ENCODE measurements around the gene SYN1.
"Not testable (repeated sequence)": the region's sequence is repeated elsewhere in the genome, so short reads cannot be mapped to it uniquely, and the experiment has no call there.

The SYN1 gene

DNA sequence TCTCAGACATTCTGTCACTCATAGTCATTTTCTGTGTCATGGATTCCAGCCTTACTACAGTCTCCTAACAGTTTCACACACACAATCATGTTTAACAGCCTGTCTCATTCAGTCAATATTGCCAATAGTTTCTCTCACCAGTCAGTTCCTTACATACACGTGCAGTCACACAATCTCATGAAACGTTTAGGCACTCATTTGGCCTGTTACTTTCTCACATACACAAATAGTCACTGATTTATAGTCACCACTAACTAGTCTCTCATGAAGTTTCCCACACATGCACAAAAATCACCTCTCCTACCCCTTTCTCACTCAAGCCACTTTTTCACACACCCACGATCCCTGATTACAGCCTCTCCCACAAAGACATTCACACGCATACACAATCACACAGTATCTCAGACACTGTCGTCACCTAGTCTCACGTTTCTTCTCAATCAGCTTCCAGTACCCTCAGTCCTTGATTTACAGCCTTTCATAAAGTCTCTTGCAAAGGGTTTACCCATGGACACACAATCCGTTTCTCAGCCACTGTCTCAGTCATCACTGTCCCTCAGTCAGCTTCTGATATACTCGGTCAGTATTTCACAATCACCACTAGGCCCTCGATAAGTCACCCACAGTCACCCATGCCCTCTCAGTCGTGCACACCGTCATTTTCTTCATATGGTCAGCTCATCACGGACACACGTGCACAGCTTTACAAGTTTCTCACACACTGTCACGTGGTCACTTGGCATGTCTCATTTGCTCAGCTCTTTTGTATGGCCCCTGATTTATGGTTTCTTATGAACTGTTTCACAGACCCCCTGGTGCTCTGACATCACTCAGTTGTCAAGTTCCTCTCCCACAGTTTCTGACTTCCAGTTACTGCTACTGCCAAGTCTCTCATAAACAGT lies 14.3 kb upstream of the SYN1 start:
- no peak for DNase-seq

- no peak for DNase-seq
These were observed 13.0 kb upstream of the SYN1 start for GRCh38 chrX:47632666-47633065.

- no peak for DNase-seq
These were observed 12.0 kb upstream of the SYN1 start for GRCh38 chrX:47631676-47632075.

- DNase-seq = no peak
These were observed 10.0 kb upstream of the SYN1 start, which contains the start of gene CFP for GRCh38 chrX:47629419-47630200. TSS of gene CFP (minus strand) at chrX:47629930. CDS start at chrX:47629844, 86 bp downstream.

DNA sequence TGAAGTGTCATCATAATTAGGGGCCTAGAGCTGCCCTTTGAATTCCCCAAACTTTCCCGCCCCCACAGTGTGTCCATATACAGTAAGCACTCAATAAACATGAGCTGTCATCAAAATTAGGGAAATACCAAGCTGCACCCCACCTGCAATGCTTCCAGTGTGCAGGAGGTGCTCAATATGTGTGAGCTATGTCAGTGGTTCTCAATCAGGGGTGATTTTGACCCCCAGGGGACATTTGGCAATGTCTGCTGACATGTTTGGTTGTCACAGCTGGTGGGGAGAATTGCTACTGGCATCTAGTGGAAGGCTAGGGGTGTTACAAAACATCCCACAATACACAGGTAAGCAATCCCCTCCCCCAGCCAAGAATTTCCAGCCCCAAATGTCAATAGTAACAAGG lies 9.3 kb upstream of the SYN1 start:
- no peak for DNase-seq

- no peak for DNase-seq
These were observed 5.7 kb upstream of the SYN1 start for GRCh38 chrX:47625365-47625764.

DNA sequence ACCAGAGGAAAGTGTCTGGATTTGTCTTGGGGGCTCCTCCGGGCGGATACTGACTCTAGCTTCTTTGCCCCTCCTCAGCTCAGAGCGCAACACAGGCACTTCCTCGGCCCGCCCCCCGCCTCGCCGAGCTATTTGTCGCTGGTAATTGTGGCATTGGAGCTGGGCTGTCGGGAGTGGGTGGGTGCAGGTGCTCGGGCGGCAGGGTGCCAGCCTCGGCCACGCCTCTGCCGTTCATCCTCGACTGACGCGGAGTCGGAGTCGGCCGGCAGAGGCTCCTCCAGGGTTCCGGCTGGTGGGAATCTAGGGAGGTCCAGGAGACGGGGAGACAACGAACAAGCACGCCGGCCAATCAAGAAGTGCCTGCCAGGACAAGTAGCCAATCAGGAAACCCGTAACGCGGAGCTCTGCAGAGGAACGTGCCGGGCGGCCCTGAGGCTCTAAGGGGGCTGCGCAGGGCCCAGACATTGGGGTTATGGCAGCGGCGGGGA lies 3.9 kb upstream of the SYN1 start:
- peak; percentile 49 for DNase-seq

DNA sequence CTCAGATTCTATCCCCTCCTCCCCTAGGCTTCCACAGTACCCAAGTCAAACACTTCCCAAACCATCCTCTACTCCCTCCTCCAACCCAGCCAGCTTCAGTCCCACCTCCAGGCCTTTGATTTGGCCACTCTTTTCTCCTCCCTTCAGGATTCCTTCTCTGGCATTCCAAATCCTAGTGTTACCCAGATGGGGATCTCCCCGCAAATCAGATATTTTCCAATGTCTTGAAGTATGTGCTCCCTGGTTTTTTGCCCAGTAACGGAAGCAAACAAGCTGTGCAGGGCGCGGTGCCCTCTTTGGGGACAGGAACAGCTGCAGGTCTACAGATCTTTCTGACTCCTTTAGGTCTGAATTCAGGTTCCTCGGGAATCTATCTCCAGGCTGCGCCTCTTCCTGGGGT lies 2.2 kb upstream of the SYN1 start:
- DNase-seq = no peak

GRCh38 chrX:47620303-47620685 lies 637 bp upstream of the SYN1 start:
- no peak for DNase-seq

DNA sequence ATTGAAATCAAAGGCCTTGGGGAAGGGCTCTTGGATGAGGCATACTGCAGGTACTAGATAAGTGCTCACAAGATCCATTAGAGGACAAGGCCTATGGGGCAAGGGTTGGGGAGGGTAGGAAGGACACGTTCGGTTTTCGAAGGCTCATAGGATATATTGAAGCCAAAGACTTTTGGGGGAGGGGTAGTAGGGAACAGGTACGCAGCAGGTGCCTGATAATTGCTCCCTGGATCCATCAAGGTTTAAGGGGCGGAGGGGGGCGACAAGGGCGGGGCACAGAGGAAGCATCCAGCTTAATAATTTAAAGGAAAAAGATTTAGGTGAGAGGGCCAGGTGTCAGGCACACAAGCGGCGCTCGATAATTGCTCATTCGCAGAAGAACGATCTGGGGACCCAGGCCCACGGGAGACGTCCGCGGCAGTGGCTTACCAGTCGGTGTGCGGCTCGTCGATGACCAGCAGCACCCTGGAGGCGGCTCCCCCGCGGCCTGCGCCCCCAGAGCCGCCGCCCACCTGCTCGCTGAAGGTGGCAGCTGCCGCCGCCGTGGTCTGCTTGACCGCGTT lies 653 bp downstream of the SYN1 start:
- DNase-seq = no peak

- no peak for DNase-seq
These were observed 5.0 kb downstream of the SYN1 start for GRCh38 chrX:47614618-47615017.

DNA sequence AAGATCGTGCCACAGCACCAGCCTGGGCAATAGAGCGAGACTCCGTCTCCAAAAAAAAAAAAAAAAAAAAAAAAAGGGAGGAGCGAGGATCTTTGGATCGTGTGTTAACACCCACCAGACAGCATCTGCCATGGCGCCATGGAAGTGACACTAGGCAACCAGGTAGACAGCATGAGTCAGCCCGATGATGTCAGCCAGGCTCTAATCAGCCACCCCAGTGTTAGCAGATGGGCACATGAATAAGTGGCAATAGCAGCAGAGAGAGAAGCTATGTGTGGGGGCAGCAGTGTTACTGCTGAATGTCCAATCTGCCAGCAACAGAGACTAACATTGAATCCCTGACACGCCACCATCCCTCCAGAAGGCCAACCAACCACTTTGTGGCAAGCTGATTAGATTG lies 6.6 kb downstream of the SYN1 start:
- no peak for DNase-seq

GRCh38 chrX:47612418-47612817 lies 7.2 kb downstream of the SYN1 start:
- peak; percentile 11 for DNase-seq

- DNase-seq = no peak
These were observed 7.7 kb downstream of the SYN1 start for GRCh38 chrX:47611926-47612325.

DNA sequence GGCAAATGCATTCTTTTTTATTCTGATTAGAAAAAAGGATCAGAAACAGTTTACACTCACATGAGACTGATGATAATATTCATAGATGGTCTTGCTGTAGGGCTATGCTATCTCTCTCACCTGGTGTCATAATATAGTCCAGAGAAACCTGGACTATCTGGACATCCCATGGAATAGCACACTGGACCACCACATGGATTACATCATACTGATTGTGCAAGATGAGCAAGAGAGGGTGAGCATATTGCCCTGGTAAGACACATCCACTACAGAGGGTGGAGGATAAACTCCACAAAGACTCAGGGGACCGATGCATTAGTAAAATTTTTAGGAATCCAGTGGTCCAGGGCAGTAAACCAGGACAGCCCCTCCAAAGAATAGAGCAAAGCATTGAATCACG lies 8.2 kb downstream of the SYN1 start:
- no peak for DNase-seq

- DNase-seq = no peak
These were observed 9.1 kb downstream of the SYN1 start for GRCh38 chrX:47610511-47610910.

- DNase-seq = no peak
These were observed 11.4 kb downstream of the SYN1 start for GRCh38 chrX:47608130-47608810.

DNA sequence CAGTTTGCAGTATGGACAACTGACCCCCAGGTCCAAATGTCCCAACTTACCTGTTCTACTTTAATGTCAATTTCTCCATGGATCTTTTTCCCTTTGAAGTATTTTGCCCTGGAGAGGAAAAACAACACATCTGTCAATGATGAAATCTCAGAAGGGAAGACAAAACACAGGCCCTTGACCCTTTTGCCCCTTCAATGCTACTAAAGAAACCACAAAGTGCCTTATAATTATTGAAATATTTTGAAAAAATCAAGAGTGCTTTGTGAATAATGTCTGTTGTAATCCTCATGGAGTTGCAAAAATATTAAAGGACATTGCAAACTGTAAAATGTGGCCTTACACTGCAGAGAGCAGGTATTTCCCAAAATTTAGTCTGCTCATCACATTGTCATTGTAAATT lies 12.6 kb downstream of the SYN1 start:
- DNase-seq = no peak

DNA sequence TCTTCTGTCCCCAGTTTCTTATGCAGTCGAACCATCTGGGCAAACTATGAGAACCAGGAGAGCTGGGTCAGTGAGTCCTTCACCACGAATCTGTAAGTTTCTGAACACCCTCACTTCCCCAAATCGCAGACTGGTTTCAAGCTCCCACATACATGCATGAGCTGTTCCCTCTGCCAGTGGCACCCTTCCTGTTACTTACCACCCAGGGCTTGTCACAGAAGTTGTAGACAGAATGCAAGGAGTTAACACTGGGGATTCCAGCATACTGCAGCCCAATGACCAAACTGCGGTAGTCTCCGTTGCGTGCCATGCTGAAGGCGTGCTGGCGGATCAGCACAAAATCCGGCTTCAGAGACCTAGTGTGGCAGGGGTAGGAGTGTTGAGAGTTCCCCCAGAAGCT lies 14.6 kb downstream of the SYN1 start:
- no peak for DNase-seq

DNA sequence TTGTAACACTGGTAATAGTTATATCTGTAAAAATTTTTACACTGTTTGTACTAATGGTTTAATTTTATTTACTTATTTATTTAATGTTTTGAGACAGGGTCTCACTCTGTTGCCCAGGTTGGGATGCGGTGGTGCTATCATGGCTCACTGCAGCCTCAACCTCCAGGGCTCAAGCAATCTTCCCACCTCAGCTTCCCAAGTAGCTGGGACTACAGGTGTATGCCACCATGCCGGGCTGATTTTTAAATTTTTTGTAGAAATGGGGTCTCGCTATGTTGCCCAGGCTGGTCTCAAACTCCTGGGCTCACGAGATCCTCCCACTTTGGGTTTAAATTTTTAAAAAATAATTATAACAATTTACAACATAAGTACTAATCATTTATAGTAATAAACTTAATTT lies 16.5 kb downstream of the SYN1 start:
- DNase-seq = not testable (repeated sequence)

GRCh38 chrX:47597222-47597621 lies 22.4 kb downstream of the SYN1 start:
- DNase-seq = no peak

- DNase-seq = no peak
These were observed 23.4 kb downstream of the SYN1 start for GRCh38 chrX:47596256-47596655.

- peak; percentile 2 for DNase-seq
These were observed 23.9 kb downstream of the SYN1 start for GRCh38 chrX:47595716-47596251.
